Heart left ventricle (tissue), 16 donors: ENCODE data around the gene PROSER3. TPM values are rescaled to one million over a fixed set of nuclear protein-coding genes. Genes with fewer than 3 reads are reported as not detected.

ENCODE experiments used
- ATAC-seq, 4 donors: fragments of 200-7000 bp; cut with Tn5 transposase; one replicate each; pipeline ENCODE4 v1.9.1; 2020 to 2022; ENCODE audit warnings: moderate library complexity in 4 of 4, mild to moderate bottlenecking in 3 of 4, moderate number of reproducible peaks in 1 of 4
- DNase-seq, 5 donors: peaks; one replicate each; pipeline ENCODE4 v3.0.0-alpha.2; 2020
- H3K27ac ChIP-seq, 12 donors: fragments of 200-600 bp; sonication (generic) in 4 of 12; one replicate each; pipeline versions ENCODE4 v1.5.0 to v1.8.0; 2016 to 2022; ENCODE audit warnings: mild to moderate bottlenecking in 2 of 12
- H3K27me3 ChIP-seq, 9 donors: fragments of 200-600 bp; sonication (generic) in 2 of 9; one replicate each; pipeline versions ENCODE4 v1.5.1 to v1.8.0; 2016 to 2022; ENCODE audit warnings: mild to moderate bottlenecking in 3 of 9
- H3K36me3 ChIP-seq, 9 donors: fragments of 200-600 bp; sonication (generic) in 2 of 9; one replicate each; pipeline versions ENCODE4 v1.5.0 to v1.8.0; 2018 to 2022; ENCODE audit warnings: mild to moderate bottlenecking in 2 of 9
- H3K4me1 ChIP-seq, 12 donors: fragments of 200-600 bp; sonication (generic) in 4 of 12; one replicate each; pipeline versions ENCODE4 v1.5.0 to v1.8.0; 2016 to 2022; ENCODE audit warnings: mild to moderate bottlenecking in 3 of 12
- H3K4me3 ChIP-seq, 12 donors: fragments of 200-600 bp; sonication (generic) in 4 of 12; one replicate each; pipeline versions ENCODE4 v1.5.0 to v1.8.0; 2017 to 2022; ENCODE audit warnings: mild to moderate bottlenecking in 9 of 12, moderate library complexity in 4 of 12
- H3K9me3 ChIP-seq, 12 donors: fragments of 200-600 bp; sonication (generic) in 4 of 12; one replicate each; pipeline versions ENCODE4 v1.5.0 to v1.8.0; 2016 to 2022; ENCODE audit warnings: mild to moderate bottlenecking in 1 of 12
- CTCF ChIP-seq, 12 donors: fragments of 200-600 bp; sonication (generic) in 4 of 12; IDR thresholded peaks; one replicate each; pipeline versions ENCODE4 v1.5.0 to v1.8.0; 2018 to 2022; ENCODE audit warnings: antibody characterized with exemption in 12 of 12, mild to moderate bottlenecking in 5 of 12
- POLR2A ChIP-seq, 2 donors: fragments of 450-650 bp; IDR thresholded peaks; one replicate each; pipeline ENCODE4 v1.6.1; 2017; ENCODE audit warnings: antibody characterized with exemption in 2 of 2, mild to moderate bottlenecking in 2 of 2, moderate library complexity in 2 of 2
- WGBS, 4 donors: extraction: QIAGEN DNeasy Blood & Tissue Kit in 2 of 4; methylation state at CpG; one replicate each; pipeline versions ENCODE4 v1.1.5 to v1.1.7; 2013 to 2018; 5-methylcytosine and 5-hydroxymethylcytosine counted together
- intact Hi-C, 10 donors: fragments of 100-400 bp; cut with DNase I; formaldehyde crosslinking; loops; one replicate each; pipeline versions ENCODE4 v1.11.1 to v1.14.2; 2022
- polyA plus RNA-seq, 2 donors: library from polyadenylated mRNA; stranded (reverse); fragments of 200-250 nt; gene quantifications; one replicate each; pipeline ENCODE4 v1.2.3, GENCODE V29; 2013
- total RNA-seq, 9 donors: library from RNA; depleted of rRNA in 2 of 9; stranded (reverse); fragments of >200 nt in 2 of 9; fragmentation: NEBNext Ultra II Directional in 3 of 9; extraction: Animal tissue kit (Norgen Biotek cat#: 25700) in 3 of 9; gene quantifications; one replicate each; pipeline versions ENCODE4 v1.1.0 to v1.2.4, GENCODE V29; 2016 to 2023
- donor health status: ischemic (EF 13 %, LVEDD 7.1; RV severe dilation, severe dysfunction).
- donor health status: healthy with polysubstance abuse.
- donor health status: DM: no; HTN: yes; CAD: no.
- donor health status: DM: no; HTN: no; CAD: no.
- donor health status: ischemic (EF 25% LVEDD 6.9; RV normal size, moderate dysfunction).
- donor health status: ischemic (EF 25% LVEDD 5.7; RV mildly dilated, moderate dysfunction).
- donor health status: healthy.
- donor health status: DM: yes; HTN: yes; CAD: no.
- donor health status: ischemic (EF 35%, LVEDD 5.7; RV mildly dilated, moderate dysfunction).
- donor health status: nonischemic (EF 11% LVEDD 7.7; RV severe dilation, severe dysfunction).
- donor health status: DM: yes; HTN: yes; CAD: no.
- donor health status: PGD.
- donor health status: ischemic (EF 29% LVEDD 5.4; RV normal size, mild dysfunction).
- donor health status: nonischemic (EF 23%, LVEDD 6.1; RV moderate dilation, normal function).

PROSER3 gene
- total and polyA plus RNA-seq, 11 donors, result 1.9 to 19.7 (median 9.7) TPM

- ATAC-seq, result no peak
- Histone ChIP-seq H3K36me3 (peaks cover 0 to 31% (median 9%) of the 10 kb centered on the region in 9 donors), H3K9me3 (no peaks in the 10 kb centered on the region), H3K4me1 (peaks cover 0 to 17% (median 5%) of the 10 kb centered on the region in 12 donors), H3K27ac (peak overlapping the region in 3 of 12 donors; percentile 1 to 77 (median 58)), H3K27me3 (no peaks in the 10 kb centered on the region), H3K4me3 (peak overlapping the region; percentile 68 to 99 (median 92))
- intact Hi-C loops, result loop anchor here in 2 of 10 donors (10.0 kb wide), 2 partner anchors 109 to 159 kb away; partner anchors contain the start of gene LRFN3 (in 1 of the 2)
- DNase-seq, result no peak
- 56 to 62% (median 57%) methylated on average over 13 of the region's 13 CpGs for WGBS, 4 donors
- no peak for TF ChIP-seq CTCF (IDR thresholded peaks at IDR 0.05)
- TF ChIP-seq POLR2A (IDR thresholded peaks at IDR 0.05), result no peak
Measured at GRCh38 chr19:35776102-35776788, 18.3 kb downstream of the PROSER3 start.

- Histone ChIP-seq H3K36me3 (peaks cover 0 to 39% (median 10%) of the 10 kb centered on the region in 9 donors), H3K9me3 (no peaks in the 10 kb centered on the region), H3K4me3 (no peak overlapping the region), H3K4me1 (peaks cover 0 to 17% (median 5%) of the 10 kb centered on the region in 12 donors), H3K27me3 (no peaks in the 10 kb centered on the region), H3K27ac (no peak overlapping the region)
- no peak for ATAC-seq
- TF ChIP-seq POLR2A (IDR thresholded peaks at IDR 0.05), result no peak
- TF ChIP-seq CTCF (IDR thresholded peaks at IDR 0.05), result no peak
- WGBS, 4 donors, result 66 to 76% (median 74%) methylated on average over 17 to 19 of the region's 19 CpGs
- intact Hi-C loops, result loop anchor here in 2 of 10 donors (10.0 kb wide), 2 partner anchors 108 to 158 kb away; partner anchors contain the start of gene LRFN3 (in 1 of the 2)
- no peak for DNase-seq
Measured at GRCh38 chr19:35777086-35777841, 19.3 kb downstream of the PROSER3 start.

GRCh38 chr19:35777961-35778360 lies 20.0 kb downstream of the PROSER3 start:
- H3K4me3 ChIP-seq, result no peak overlapping the region
- peaks cover 0 to 17% (median 5%) of the 10 kb centered on the region in 12 donors for H3K4me1 ChIP-seq
- TF ChIP-seq CTCF (IDR thresholded peaks at IDR 0.05), result no peak
- TF ChIP-seq POLR2A (IDR thresholded peaks at IDR 0.05), result no peak
- DNase-seq (no peak), ATAC-seq (no peak)
- H3K27me3 ChIP-seq, result no peaks in the 10 kb centered on the region
- intact Hi-C loops, result loop anchor here in 2 of 10 donors (10.0 kb wide), 2 partner anchors 107 to 157 kb away; partner anchors contain the start of gene LRFN3 (in 1 of the 2)
- H3K27ac ChIP-seq, result no peak overlapping the region
- no peaks in the 10 kb centered on the region for H3K9me3 ChIP-seq
- 79 to 97% (median 91%) methylated on average over 7 of the region's 7 CpGs for WGBS, 4 donors
- peaks cover 0 to 46% (median 12%) of the 10 kb centered on the region in 9 donors for H3K36me3 ChIP-seq

GRCh38 chr19:35779033-35779432 lies 21.1 kb downstream of the PROSER3 start:
- ATAC-seq (no peak), DNase-seq (no peak)
- WGBS, 4 donors, result 91 to 95% (median 95%) methylated on average over 8 of the region's 8 CpGs
- TF ChIP-seq POLR2A (IDR thresholded peaks at IDR 0.05), result no peak
- TF ChIP-seq CTCF (IDR thresholded peaks at IDR 0.05), result no peak
- intact Hi-C loops, result loop anchor here in 2 of 10 donors (10.0 kb wide), 2 partner anchors 106 to 156 kb away; partner anchors contain the start of gene LRFN3 (in 1 of the 2)
- Histone ChIP-seq H3K4me3 (no peak overlapping the region), H3K36me3 (peaks cover 0 to 46% (median 12%) of the 10 kb centered on the region in 9 donors), H3K9me3 (no peaks in the 10 kb centered on the region), H3K27ac (no peak overlapping the region), H3K27me3 (no peaks in the 10 kb centered on the region), H3K4me1 (peaks cover 0 to 17% (median 5%) of the 10 kb centered on the region in 12 donors)
